ENCODE results near the gene PRR15L.
"Not testable (repeated sequence)": the region's sequence is repeated elsewhere in the genome, so short reads cannot be mapped to it uniquely, and the experiment has no call there.

PRR15L gene, protein sequence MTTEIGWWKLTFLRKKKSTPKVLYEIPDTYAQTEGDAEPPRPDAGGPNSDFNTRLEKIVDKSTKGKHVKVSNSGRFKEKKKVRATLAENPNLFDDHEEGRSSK
- long read RNA-seq, donor 1, transcript PRR15L-201 (2 exons, 1,519 nt) = major isoform, 14 of 14 reads
- long read RNA-seq, donor 1, partial matches to known transcripts = 0 of 14 reads
- long read RNA-seq, donor 1, other reads (novel, unspliced or antisense) = 0 of 14 reads
- long read RNA-seq, donor 2, transcript PRR15L-201 (2 exons, 1,519 nt) = major isoform, 7 of 7 reads
- long read RNA-seq, donor 2, partial matches to known transcripts = 0 of 7 reads
- long read RNA-seq, donor 2, other reads (novel, unspliced or antisense) = 0 of 7 reads
- long read RNA-seq, donor 3, partial matches to known transcripts = 0 of 1 reads
- long read RNA-seq, donor 3, other reads (novel, unspliced or antisense) = 0 of 1 reads
- long read RNA-seq, donor 4, transcript PRR15L-201 (2 exons, 1,519 nt) = major isoform, 5 of 5 reads
- long read RNA-seq, donor 4, partial matches to known transcripts = 0 of 5 reads
- long read RNA-seq, donor 4, other reads (novel, unspliced or antisense) = 0 of 5 reads
- long read RNA-seq, donor 5, transcript PRR15L-201 (2 exons, 1,519 nt) = major isoform, 7 of 7 reads
- long read RNA-seq, donor 5, partial matches to known transcripts = 0 of 7 reads
- long read RNA-seq, donor 5, other reads (novel, unspliced or antisense) = 0 of 7 reads
- long read RNA-seq, donor 6, transcript PRR15L-201 (2 exons, 1,519 nt) = major isoform, 8 of 8 reads
- long read RNA-seq, donor 6, partial matches to known transcripts = 0 of 8 reads
- long read RNA-seq, donor 6, other reads (novel, unspliced or antisense) = 0 of 8 reads
- long read RNA-seq, donor 7 = 0 reads
- long read RNA-seq, donor 8, transcript PRR15L-201 (2 exons, 1,519 nt) = major isoform, 10 of 10 reads
- long read RNA-seq, donor 8, partial matches to known transcripts = 0 of 10 reads
- long read RNA-seq, donor 8, other reads (novel, unspliced or antisense) = 0 of 10 reads

DNA sequence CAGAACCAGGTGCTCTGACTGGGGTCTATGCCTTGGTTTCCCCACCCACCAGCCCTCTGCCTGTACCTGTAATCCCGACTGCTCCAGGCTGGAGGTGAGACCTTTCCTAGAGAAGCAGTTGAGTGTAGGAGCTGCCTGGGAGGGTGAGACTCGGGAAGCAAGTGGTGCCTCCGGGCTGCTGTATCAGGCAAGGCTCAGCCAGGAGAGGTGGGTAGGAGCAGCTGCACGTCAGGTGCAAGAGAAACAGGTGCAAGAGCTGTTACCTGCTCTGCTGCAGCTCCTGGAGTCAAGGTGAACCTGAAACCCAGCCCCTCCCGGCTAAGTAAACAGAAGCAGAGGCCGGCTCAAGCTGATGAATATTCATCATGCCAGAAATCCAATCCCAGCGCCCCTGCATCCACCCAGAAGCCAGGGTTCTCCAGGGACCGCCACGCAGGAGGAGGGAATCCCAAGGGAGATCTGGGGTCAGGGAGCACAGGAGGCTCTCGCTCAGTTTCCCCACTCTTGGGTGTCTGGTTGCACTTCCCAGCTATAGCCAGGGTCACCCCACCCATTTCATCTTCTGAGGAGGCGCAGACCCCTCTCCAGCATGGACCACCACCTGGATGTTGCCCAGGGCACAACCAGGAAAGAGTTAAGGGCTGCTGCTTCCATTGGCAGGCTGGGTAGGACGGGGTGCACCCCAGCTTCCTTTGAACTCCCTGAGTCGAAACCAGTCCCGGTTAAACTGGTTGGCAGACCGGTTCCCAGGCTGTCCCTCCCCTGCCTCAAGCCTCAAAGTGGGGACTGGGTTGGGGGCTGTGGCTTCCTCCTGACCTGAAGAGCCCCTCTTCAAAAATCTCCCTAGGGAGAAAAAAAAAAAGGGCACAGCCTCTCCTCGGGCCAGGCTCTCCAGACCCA is at the start of gene PRR15L:
Gene PRR15L, minus strand, starts transcription at position 293 of the 900 bp plus-strand sequence. CDS start 4,649 bp downstream, outside the sequence.
- DNase-seq = peak; percentile 62

GRCh38 chr17:48006936-48007709 is 49.4 kb upstream of the PRR15L start:
- no peak for DNase-seq

DNA sequence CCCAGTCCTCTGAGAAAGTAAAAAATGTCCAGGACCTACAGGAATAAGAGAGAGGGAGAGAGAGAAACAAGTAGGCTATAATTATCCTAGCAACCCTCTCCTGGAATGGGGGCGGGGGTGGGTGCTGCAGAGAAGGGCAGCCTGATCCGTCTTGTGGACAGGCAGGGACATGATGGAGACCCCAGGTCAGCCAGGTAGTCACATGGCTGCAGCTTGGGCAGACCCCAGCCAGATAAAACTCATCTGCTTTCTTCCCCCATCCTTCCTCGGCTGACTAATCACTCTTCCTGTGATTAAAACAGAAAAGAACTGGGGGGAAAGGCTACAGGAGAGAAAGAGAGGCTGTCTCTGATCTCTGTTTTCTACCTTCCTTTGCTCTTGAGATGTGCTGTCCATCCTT is 47.3 kb upstream of the PRR15L start:
- DNase-seq = no peak

DNA sequence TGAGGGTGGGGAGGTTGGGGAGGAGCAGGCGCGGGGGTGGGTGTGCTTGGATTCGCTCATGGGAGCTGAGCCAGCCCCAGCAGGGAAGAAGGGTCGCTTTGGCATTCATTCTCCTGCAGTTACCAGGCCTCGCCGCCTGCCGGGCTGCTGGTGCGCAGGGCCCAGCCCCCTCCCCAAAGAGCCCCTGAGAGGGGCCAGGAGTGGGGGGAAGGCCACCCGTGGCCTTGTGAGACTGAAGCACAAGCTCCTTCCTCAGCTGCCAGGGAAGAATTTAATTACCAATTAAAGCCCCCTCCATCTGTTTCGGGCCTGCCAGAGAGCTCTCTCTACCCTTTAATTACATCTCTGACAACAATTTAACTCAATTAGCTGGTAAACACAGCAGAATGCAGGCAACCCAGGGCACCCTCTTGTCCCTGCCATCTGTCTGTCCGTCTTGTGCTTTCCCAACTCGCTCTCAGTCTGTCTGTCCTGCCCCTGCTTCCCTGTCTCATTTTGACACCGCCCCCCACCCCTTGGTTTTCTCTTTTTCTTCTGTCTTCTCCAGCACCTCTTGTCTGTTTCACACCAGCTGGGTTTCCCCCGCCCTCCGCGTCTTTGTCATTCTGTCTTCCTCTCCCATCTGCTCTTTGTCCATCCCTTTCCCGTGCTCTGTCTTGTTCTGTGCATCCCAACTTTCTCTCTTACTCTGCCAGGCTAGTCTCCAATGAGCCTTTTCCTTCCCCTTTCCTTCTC is 45.9 kb upstream of the PRR15L start:
- DNase-seq = peak; percentile 38

- no peak for DNase-seq
Observed at GRCh38 chr17:48002916-48003416, 45.3 kb upstream of the PRR15L start.

- peak; percentile 37 for DNase-seq
Observed at GRCh38 chr17:48002266-48002915, 44.7 kb upstream of the PRR15L start.

DNA sequence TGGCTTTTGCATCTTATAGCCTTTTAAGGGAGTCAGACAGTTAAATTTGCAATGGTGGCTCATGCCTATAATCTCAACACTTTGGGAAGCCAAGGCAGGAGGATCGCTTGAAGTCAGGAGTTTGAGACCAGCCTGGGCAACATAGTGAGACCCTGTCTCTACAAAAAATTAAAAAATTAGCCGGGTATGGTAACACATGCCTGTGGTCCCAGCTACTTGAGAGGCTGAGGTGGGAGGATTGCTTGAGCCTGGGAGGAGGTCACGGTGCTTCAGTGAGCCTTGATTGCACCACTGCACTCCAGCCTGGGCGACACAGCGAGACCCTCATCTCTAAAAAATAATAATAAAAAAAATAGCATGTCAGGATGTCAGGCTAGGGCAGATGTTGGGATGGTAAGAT is 44.0 kb upstream of the PRR15L start:
- not testable (repeated sequence) for DNase-seq

DNA sequence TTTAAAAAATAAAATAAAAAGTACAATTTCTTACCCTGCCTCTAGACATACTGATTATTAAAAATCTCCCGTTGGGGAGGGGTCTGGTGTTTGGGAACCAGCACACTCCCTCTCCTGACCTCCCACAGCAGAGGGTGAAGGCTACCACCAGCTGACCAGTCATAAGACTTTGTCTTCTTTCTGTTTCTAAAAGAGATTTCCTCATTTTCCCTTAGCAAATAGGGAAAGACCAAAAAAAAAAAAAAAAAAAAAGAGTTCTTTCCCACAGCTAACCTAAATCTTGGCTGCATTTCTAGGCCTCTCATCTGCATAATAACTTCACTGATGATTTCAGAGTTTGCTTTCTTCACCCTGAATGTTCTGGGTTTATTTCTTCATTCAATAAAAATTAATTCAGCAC is 43.5 kb upstream of the PRR15L start:
- no peak for DNase-seq

- no peak for DNase-seq
Observed at GRCh38 chr17:47999582-47999981, 41.9 kb upstream of the PRR15L start.

DNA sequence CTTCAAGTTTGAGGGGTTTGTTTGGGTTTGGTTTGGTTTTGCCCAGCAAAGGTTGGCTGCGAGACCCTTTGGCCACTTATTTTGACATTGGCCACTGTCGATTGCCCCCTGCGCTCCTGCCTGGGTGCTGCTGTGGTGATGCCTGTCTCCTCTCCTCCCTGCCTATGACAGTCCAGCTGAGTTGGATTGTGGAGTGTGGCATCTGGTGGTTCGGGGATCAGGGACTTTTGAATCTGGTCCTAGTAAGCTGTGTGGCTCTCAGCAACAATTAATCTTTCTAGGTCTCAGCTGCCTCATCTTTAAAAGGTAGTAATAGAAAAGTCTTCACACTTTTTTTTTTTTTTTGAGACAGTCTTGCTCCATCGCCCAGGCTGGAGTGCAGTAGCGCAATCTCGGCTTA is 40.4 kb upstream of the PRR15L start:
- DNase-seq = no peak

GRCh38 chr17:47997586-47997985 is 39.9 kb upstream of the PRR15L start:
- DNase-seq = no peak

DNA sequence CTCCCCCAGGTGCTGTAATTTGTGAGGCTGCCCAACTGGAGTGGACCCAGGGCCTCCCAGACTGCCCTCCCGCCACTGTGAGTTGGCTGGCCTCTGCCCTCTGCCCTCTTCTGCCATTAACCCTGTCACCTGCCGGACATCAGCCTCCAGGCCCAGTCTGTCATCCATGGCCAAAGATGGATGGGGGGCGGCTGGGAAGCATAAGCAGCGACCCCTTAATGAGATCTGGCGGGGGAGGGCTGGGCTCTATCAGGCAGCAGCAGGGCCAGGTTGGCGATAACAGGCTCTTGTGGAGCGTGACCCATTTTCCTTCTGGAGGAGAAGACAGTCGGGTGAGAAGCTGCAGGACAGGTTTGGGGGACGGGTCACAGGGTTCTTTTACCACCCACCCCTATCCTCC is 38.5 kb upstream of the PRR15L start:
- peak; percentile 35 for DNase-seq

DNA sequence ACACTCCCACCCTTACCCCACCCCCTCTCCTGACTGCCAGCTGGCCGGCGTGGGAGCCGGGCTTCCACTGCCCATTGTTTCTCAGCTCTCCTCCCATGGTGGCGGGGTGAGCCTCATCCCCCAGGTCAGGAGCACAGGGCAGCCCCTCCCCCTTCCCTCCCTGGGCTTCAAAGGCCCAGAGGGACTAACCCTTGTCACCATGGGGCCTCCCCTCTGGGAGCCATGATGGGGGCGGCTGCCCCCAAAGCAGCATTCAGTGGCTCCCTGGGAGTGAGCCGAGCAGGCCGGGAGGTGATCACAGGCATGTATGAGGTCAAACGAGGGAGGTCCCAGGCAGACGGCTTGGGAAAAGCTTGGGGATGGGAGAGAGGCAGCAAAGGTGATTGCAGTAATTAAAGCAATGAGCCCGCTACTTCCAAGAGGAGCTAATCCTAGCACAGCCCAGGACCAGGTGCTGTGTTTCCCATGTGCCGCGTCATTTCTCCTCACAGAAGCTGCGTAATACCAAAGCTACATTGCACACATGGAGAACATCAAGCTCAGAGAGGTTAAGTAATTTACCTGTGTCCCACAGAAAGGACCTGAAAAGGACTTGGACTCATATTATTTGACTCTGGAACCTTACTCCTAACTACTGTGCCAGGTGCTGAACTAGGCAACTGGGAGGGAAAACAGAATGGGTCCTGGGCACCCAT is 37.7 kb upstream of the PRR15L start:
- peak; percentile 51 for DNase-seq

DNA sequence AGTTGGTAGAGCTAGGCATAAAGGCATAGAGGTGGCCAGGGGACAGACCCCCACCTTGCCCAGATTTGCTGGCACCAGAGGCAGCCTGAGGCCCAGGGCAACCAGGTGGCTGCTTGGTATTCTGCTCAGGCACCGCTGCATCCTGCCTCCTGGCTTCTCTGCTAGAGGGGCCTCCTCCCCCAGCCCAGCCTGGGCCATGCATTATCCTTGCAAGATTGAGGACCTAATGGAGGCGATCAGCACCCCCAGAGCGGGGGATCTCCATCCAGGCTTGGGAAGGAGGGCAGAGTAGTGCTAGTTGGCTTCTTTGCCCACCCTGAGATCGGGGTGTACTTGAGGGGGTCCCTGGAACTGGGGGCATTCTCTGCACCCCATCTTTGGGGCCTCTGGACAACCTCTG is 37.0 kb upstream of the PRR15L start:
- peak; percentile 35 for DNase-seq

DNA sequence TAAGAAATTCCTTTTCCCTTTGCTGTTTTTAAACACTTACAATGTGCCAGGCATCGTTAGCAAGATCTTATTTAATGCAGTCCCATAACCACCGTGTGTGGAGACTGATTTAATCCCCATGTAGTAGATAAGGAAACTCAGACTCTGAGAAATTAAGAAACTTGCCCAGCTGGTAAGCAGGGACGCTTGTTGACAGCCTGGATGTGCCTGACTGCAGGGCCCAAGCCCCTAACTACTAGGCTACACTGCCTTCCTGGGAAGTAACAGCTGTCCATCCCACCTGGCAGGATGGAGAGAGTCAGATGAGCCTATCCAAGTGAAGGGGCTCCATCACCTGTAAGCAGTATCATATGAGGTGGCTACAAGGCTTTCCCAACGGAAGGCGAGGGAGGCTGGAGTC is 36.3 kb upstream of the PRR15L start:
- no peak for DNase-seq

DNA sequence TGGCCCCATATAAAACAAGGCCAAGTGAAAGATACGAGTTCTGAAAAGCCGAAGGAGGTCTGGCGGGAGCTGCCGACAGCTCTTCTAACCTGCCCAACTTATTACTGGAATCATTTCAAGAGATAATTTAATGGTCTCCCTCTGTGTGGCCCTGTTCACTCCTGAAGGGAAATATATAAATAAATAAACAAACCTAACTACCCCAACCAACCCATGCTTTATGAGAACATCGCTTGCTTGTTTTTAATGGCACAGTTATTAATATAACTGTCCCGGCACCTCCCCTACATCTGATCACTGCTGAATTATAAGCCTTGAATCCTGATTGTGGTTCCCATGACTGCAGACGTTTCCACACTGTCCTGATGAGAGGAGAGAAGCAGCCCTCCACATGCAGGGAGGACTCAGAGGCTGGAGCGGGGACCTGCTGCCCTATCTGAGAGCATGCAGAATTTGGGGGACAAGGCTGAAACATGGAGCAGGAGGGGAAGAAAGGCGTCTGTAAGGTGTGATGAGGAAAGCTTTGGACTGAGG is 35.4 kb upstream of the PRR15L start:
- no peak for DNase-seq

- DNase-seq = no peak
Observed at GRCh38 chr17:47992216-47992615, 34.5 kb upstream of the PRR15L start.

DNA sequence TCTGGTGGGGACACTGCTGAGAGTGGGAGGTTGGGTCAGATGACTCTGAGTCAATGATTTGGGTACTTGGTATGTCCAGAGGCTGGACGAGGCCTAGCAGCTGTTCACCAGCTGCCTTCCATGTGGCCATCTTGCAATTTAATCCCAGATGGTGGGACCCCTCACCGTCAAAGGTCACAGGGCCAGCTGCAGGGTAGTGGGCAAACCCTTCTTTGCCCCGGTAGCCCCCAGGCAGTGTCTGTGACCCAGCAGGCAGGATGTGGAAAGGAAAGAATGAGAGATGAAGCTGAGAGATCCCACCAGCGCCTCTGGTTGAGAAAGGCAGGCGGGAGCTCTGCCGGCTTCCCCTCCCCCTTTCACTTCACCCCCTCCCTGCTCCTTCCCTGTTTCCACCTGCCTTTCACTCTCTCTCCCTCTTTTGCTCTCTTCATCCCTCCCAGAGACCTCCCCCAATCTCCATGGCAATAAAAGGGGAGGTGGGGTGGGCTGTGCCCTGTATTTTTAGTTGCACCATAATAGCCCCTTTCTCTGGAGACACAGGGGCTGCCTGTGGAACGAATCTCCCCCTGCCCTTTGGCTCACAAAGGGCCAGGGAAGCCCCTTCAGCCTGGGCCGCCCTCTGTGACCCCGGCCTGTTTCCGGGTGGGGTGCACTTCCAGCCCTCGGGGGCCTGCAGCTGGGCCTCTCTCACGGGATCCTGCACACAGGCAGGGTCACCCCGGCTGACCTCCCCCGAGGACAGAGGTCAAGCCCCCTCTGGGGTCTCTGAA is 33.5 kb upstream of the PRR15L start:
- peak; percentile 39 for DNase-seq
